Loucy (cell line): ENCODE data around the gene ANAPC16.

Experiments
- H2AFZ ChIP-seq: fragments of 200-600 bp; sonication (generic); 2 replicates; pipeline ENCODE4 v1.6.0; 2016; ENCODE audit warnings: antibody characterized with exemption, mild to moderate bottlenecking, low read length, moderate library complexity
- H3F3A ChIP-seq: fragments of 200-600 bp; 2 replicates; pipeline ENCODE4 v1.6.0; 2016; ENCODE audit warnings: antibody characterized with exemption, low read depth, mild to moderate bottlenecking
- H3K27me3 ChIP-seq: fragments of 200-600 bp; sonication (generic); 2 replicates; pipeline ENCODE4 v1.6.1; 2014; ENCODE audit warnings: low read length, mild to moderate bottlenecking; ENCODE audit not compliant: insufficient read depth, poor library complexity, severe bottlenecking
- H3K36me3 ChIP-seq: fragments of 200-600 bp; sonication (generic); 2 replicates; pipeline ENCODE4 v1.6.1; 2016; ENCODE audit warnings: low read length; ENCODE audit not compliant: insufficient read depth
- H3K4me1 ChIP-seq: fragments of 200-600 bp; sonication (generic); 2 replicates; pipeline ENCODE4 v1.5.1; 2014; ENCODE audit warnings: low read length, mild to moderate bottlenecking; ENCODE audit not compliant: insufficient read depth, poor library complexity, severe bottlenecking
- H3K4me2 ChIP-seq: fragments of 200-600 bp; sonication (generic); 2 replicates; pipeline ENCODE4 v1.6.0; 2014; ENCODE audit warnings: antibody characterized with exemption, low read length, low read depth, mild to moderate bottlenecking; ENCODE audit not compliant: poor library complexity, severe bottlenecking
- H3K4me3 ChIP-seq: fragments of 200-600 bp; sonication (generic); 2 replicates; pipeline ENCODE4 v1.5.1; 2014; ENCODE audit warnings: low read length, mild to moderate bottlenecking, mixed read lengths; ENCODE audit not compliant: poor library complexity, severe bottlenecking
- H3K79me2 ChIP-seq: fragments of 200-600 bp; sonication (generic); 2 replicates; pipeline ENCODE4 v1.6.1; 2014; ENCODE audit warnings: low read length; ENCODE audit not compliant: insufficient read depth
- H3K9ac ChIP-seq: fragments of 200-600 bp; sonication (generic); 2 replicates; pipeline ENCODE4 v1.6.0; 2014; ENCODE audit warnings: mild to moderate bottlenecking, low read depth, low read length, moderate library complexity; ENCODE audit not compliant: poor library complexity, severe bottlenecking
- H3K9me2 ChIP-seq: fragments of 200-600 bp; sonication (generic); replicated peaks from 2 replicates; pipeline ENCODE4 v1.6.1; 2016; ENCODE audit warnings: low read depth, low read length, mixed read lengths
- H3K9me3 ChIP-seq: fragments of 200-600 bp; sonication (generic); 2 replicates; pipeline ENCODE4 v1.6.1; 2014; ENCODE audit warnings: mild to moderate bottlenecking, antibody characterized with exemption, low read length, low read depth; ENCODE audit not compliant: insufficient read depth
- H4K20me1 ChIP-seq: fragments of 200-600 bp; sonication (generic); 2 replicates; pipeline ENCODE4 v1.6.0; 2014; ENCODE audit warnings: antibody characterized with exemption, low read length, mild to moderate bottlenecking; ENCODE audit not compliant: insufficient read depth, poor library complexity, severe bottlenecking
- EZH2phosphoT487 ChIP-seq: fragments of 200-600 bp; IDR thresholded peaks from 2 replicates; pipeline ENCODE4 v1.6.1; 2018; ENCODE audit warnings: antibody characterized with exemption, mild to moderate bottlenecking, moderate library complexity, borderline replicate concordance
- TF ChIP-seq, protein P1 (sequence below): fragments of 200-600 bp; sonication (generic); conservative IDR thresholded peaks from 2 replicates; pipeline ENCODE4 v1.5.1; 2014; ENCODE audit warnings: mild to moderate bottlenecking, antibody characterized with exemption, low read length

Gene ANAPC16

DNA sequence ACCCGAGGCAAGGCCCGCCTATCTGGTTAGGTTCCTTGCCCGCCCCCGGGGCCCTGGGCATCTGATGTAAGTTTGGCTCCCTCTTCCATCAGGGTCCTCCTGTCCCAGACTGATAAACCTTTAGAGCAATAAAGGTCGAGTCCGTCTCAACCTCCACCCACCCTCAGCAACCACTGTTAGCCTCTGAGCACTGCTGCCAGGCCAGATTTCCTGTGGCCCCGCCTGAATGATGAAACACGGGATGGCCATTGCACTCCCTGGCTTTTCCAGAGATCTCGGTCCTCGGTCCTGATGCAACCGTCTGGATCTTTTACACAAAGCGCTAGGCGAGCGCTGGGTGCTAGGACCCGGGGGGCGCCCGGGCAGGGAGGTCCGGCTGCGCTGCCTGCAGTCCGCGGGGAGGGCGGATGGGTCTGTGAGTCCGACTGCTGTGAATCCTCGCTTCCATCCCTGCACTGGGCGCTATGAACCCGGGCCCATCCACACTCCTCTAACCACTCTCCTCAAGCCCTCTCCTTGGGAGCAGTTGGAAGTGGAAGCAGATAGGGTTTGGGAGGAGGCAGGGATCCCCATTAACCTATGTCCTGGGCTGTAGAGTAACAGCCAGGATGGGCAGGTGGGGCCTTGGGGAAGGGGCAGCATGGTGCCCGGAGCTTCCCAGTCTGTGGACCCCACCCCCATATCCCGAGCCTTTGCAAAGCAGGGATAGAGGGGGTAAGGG, 57.0 kb downstream of the ANAPC16 start:
- H3K9ac ChIP-seq, result peak overlapping the region; percentile 94
- H4K20me1 ChIP-seq, result peaks cover 33% of the 10 kb centered on the region
- peaks cover 23% of the 10 kb centered on the region for H3K36me3 ChIP-seq
- peaks cover 18% of the 10 kb centered on the region for H3K27me3 ChIP-seq
- H3F3A ChIP-seq, result no peaks in the 10 kb centered on the region
- H3K4me3 ChIP-seq, result peak overlapping the region; percentile 77
- peak overlapping the region; percentile 84 for H3K4me2 ChIP-seq
- H3K9me3 ChIP-seq, result no peaks in the 10 kb centered on the region
- TF ChIP-seq, protein P1, sequence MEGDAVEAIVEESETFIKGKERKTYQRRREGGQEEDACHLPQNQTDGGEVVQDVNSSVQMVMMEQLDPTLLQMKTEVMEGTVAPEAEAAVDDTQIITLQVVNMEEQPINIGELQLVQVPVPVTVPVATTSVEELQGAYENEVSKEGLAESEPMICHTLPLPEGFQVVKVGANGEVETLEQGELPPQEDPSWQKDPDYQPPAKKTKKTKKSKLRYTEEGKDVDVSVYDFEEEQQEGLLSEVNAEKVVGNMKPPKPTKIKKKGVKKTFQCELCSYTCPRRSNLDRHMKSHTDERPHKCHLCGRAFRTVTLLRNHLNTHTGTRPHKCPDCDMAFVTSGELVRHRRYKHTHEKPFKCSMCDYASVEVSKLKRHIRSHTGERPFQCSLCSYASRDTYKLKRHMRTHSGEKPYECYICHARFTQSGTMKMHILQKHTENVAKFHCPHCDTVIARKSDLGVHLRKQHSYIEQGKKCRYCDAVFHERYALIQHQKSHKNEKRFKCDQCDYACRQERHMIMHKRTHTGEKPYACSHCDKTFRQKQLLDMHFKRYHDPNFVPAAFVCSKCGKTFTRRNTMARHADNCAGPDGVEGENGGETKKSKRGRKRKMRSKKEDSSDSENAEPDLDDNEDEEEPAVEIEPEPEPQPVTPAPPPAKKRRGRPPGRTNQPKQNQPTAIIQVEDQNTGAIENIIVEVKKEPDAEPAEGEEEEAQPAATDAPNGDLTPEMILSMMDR, result no peak
- no peak for TF ChIP-seq EZH2phosphoT487
- no peaks in the 10 kb centered on the region for H3K9me2 ChIP-seq
- H3K79me2 ChIP-seq, result peaks cover 59% of the 10 kb centered on the region
- H3K4me1 ChIP-seq, result peaks cover 50% of the 10 kb centered on the region
- H2AFZ ChIP-seq, result no peak overlapping the region; the same call in 1 of the 2 replicates

DNA sequence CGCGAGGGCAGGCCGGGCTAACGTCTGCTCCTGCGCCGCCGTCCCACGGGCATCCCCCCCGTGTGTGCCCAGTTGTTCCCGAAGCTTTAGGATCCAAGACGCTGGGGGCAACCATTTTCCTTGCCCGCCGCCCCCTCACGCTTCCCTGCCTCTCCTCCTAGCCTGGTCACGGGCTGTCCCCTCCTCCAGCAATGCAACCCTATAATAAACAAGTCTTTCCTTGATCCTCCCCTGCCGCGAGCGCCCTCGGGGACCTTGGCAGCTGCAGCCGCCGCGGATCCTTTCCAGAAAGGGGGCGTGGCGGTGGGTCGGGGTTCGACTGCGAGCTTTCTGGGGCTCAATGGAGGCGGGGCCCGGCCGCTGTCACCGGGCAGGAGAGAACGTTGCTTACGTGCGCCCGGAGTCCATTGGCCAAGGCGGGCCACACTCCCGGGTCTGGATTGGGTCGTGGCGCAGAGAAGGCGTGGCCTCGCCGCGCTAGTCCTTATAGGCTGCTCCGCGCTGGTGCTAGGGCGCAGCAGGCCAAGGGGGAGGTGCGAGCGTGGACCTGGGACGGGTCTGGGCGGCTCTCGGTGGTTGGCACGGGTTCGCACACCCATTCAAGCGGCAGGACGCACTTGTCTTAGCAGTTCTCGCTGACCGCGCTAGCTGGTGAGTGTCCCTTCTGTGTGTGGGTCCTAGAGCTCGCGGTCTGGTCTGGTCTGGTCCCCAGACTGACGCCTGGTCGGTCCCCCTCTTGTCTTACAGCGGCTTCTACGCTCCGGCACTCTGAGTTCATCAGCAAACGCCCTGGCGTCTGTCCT, 57.8 kb downstream of the ANAPC16 start, which contains the start of gene DDIT4:
TSS of gene DDIT4 (plus strand) at position 515 of the 803 bp plus-strand sequence. CDS start 293 bp downstream, outside the sequence.
- Histone ChIP-seq H3K9me3 (no peaks in the 10 kb centered on the region), H3K9ac (peak within 1 kb of the TSS; percentile 100), H3K4me2 (peak within 1 kb of the TSS; percentile 87), H2AFZ (no peak within 1 kb of the TSS; the same call in 1 of the 2 replicates), H3K4me1 (peaks cover 55% of the 10 kb centered on the region), H4K20me1 (peaks cover 33% of the 10 kb centered on the region), H3K9me2 (no peaks in the 10 kb centered on the region), H3K4me3 (peak within 1 kb of the TSS; percentile 77), H3K79me2 (peaks cover 59% of the 10 kb centered on the region), H3F3A (no peaks in the 10 kb centered on the region), H3K36me3 (peaks cover 23% of the 10 kb centered on the region), H3K27me3 (peaks cover 18% of the 10 kb centered on the region)
- TF ChIP-seq, protein P1, result peak; percentile 19; the same call in 1 of the 2 replicates
- TF ChIP-seq EZH2phosphoT487, result no peak

DNA sequence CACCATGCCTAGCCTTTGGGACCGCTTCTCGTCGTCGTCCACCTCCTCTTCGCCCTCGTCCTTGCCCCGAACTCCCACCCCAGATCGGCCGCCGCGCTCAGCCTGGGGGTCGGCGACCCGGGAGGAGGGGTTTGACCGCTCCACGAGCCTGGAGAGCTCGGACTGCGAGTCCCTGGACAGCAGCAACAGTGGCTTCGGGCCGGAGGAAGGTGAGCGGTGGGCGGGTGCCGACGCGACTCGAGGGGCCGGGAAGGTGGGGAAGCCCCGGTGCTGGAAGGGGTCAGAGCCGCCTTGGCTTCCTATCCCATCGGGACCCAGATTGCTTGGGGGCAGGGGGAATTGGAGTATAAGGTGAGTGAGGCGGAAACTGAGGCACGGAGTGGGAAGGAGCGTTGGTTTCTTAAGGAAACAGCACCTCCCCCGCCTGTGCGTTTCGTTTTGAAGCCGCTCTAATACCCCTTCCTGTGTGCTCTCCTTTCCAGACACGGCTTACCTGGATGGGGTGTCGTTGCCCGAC, 58.5 kb downstream of the ANAPC16 start:
- Histone ChIP-seq H3K79me2 (peaks cover 59% of the 10 kb centered on the region), H3K9ac (peak overlapping the region; percentile 100), H3F3A (no peaks in the 10 kb centered on the region), H3K4me1 (peaks cover 54% of the 10 kb centered on the region), H2AFZ (no peak overlapping the region), H3K27me3 (peaks cover 18% of the 10 kb centered on the region), H4K20me1 (peaks cover 33% of the 10 kb centered on the region), H3K9me2 (no peaks in the 10 kb centered on the region), H3K4me2 (peak overlapping the region; percentile 87), H3K36me3 (peaks cover 23% of the 10 kb centered on the region), H3K4me3 (peak overlapping the region; percentile 77), H3K9me3 (no peaks in the 10 kb centered on the region)
- TF ChIP-seq, protein P1, result no peak
- TF ChIP-seq EZH2phosphoT487, result no peak
